Activated naive CD8-positive, alpha-beta T cell treated with anti-CD3 and anti-CD28 coated beads, Interleukin-2, amount 10 ng/mL, durations not matched to agents 7 days and 5 days (primary cell): Measurements from ENCODE around the gene RAD52. TPM values are rescaled to one million over a fixed set of nuclear protein-coding genes. Genes with fewer than 3 reads are reported as not detected.

Experiments used
- ATAC-seq: fragments of 150-1000 bp; cut with Tn5 transposase; one replicate; pipeline ENCODE4 v1.10.0; 2021; ENCODE audit warnings: low read depth, moderate library complexity
- POLR2A ChIA-PET: fragments of 350-600 bp; sonication (Branson Sonifier 250); formaldehyde crosslinking; loops from one replicate; lab custom pipeline; 2021; ENCODE audit warnings: antibody characterized with exemption; lab: Charles Lee
- DNase-seq: peaks from one replicate; pipeline ENCODE4 v3.0.0; 2021
- H3K27ac Mint-ChIP-seq: one replicate; pipeline ENCODE4 v1.8.0; 2022; ENCODE audit warnings: mild to moderate bottlenecking, mixed read lengths
- H3K27me3 Mint-ChIP-seq: one replicate; pipeline ENCODE4 v1.8.0; 2022; ENCODE audit warnings: mild to moderate bottlenecking, moderate library complexity, mixed read lengths
- H3K36me3 Mint-ChIP-seq: one replicate; pipeline ENCODE4 v1.8.0; 2021; ENCODE audit warnings: mild to moderate bottlenecking, mixed read lengths
- H3K4me1 Mint-ChIP-seq: one replicate; pipeline ENCODE4 v1.8.0; 2021; ENCODE audit warnings: mixed read lengths
- H3K4me3 Mint-ChIP-seq: one replicate; pipeline ENCODE4 v1.8.0; 2022; ENCODE audit warnings: mild to moderate bottlenecking, moderate library complexity, mixed read lengths
- H3K9me3 Mint-ChIP-seq: one replicate; pipeline ENCODE4 v1.8.0; 2021; ENCODE audit warnings: mixed read lengths
- total RNA-seq, 2 experiments: library from RNA; stranded (reverse); gene quantifications; one replicate each; pipeline ENCODE4 v1.2.3, GENCODE V29; 2021

Gene RAD52
- total RNA-seq, 2 experiments from 2014 or later, result 15.9 to 17.9 TPM

DNA sequence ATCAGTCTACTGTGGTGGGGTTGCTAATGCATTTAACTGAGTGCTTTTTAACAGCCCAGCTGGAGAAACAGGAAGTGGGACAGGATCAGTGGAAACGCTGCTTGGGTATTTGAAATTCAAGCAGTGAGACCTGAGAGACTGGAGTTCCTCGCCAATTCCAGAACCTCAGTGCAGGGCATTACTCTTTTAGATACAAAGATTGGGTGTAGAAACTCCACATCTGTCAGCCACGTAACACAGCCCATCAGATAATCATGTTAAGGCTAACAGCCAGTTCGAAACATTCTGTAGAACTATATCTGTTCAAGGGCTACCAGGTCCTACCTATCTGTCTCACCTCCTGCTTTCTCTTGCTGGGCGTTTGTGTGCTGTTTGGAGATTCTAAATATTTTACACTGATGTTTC, 45.5 kb downstream of the RAD52 start:
- no peak for ATAC-seq
- Mint-ChIP-seq H3K4me3 (no peak overlapping the region), H3K4me1 (peaks cover 30% of the 10 kb centered on the region), H3K27ac (peak overlapping the region; percentile 40), H3K9me3 (no peaks in the 10 kb centered on the region), H3K36me3 (peaks cover 27% of the 10 kb centered on the region), H3K27me3 (no peaks in the 10 kb centered on the region)
- POLR2A ChIA-PET, result interaction anchor here (0.5 kb wide), 1 partner anchor 69 kb away, joined by 3 read pairs; no protein-coding TSS in a partner anchor
- DNase-seq, result no peak

DNA sequence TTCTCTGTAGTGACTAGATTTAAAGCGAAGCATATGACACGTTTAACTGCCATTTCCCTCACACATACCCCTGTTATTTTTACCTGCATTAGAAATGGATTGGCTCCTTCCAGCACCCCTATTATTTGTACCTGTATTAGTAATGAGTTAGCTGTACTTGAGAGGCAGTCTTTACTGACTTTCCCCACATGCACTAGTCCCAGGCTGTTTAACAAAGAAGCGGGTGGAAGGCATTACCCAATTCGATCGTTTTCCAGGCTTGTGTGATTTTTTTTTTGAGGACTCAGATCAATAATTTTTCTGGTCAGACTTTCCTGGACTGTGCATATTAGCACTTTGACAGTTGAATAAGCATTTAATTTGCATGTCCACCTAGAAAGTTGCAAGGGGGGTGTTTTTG, 46.4 kb downstream of the RAD52 start:
- Mint-ChIP-seq H3K4me1 (peaks cover 30% of the 10 kb centered on the region), H3K36me3 (peaks cover 26% of the 10 kb centered on the region), H3K4me3 (no peak overlapping the region), H3K27ac (peak overlapping the region; percentile 18), H3K9me3 (no peaks in the 10 kb centered on the region), H3K27me3 (no peaks in the 10 kb centered on the region)
- no peak for DNase-seq
- POLR2A ChIA-PET, result no interaction called here
- no peak for ATAC-seq

DNA sequence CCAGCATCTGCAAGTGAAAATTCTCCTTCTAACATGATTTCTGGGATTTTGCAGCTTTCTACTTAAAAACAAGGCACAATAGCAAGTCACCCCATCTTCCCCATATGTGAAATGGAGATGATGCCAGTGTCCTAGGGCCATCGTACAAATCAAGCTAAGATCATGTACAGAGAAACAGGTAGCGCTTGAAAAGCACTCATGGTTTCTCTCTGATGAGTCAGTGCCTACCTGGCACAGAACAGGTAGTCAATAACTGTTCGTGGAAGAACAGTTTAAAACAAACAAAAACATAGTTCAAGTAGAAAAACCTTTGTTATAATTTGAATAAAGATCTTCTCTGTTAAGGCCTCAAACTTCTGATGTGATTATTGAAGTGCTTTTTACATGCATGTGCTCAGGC, 46.9 kb downstream of the RAD52 start:
- no peak for DNase-seq
- Mint-ChIP-seq H3K36me3 (peaks cover 21% of the 10 kb centered on the region), H3K27me3 (no peaks in the 10 kb centered on the region), H3K27ac (peak overlapping the region; percentile 32), H3K9me3 (no peaks in the 10 kb centered on the region), H3K4me3 (no peak overlapping the region), H3K4me1 (peaks cover 30% of the 10 kb centered on the region)
- POLR2A ChIA-PET, result no interaction called here
- ATAC-seq, result no peak

DNA sequence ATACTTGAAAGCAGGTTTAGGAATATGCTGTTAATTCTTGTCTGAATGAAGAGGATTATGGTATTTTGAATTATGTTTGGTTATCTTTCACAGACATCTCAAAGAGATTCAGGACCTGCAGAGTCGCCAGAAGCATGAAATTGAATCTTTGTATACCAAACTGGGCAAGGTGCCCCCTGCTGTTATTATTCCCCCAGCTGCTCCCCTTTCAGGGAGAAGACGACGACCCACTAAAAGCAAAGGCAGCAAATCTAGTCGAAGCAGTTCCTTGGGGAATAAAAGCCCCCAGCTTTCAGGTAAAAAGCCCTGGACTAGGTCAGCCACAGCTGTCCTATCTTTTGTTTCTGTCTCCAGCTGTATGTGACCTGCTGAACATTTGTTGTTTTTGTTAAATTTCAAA, 52.1 kb downstream of the RAD52 start:
- Mint-ChIP-seq H3K4me3 (no peak overlapping the region), H3K27ac (no peak overlapping the region), H3K4me1 (no peaks in the 10 kb centered on the region), H3K36me3 (peaks cover 21% of the 10 kb centered on the region), H3K9me3 (no peaks in the 10 kb centered on the region), H3K27me3 (no peaks in the 10 kb centered on the region)
- ATAC-seq (no peak), DNase-seq (no peak)
- POLR2A ChIA-PET, result no interaction called here

DNA sequence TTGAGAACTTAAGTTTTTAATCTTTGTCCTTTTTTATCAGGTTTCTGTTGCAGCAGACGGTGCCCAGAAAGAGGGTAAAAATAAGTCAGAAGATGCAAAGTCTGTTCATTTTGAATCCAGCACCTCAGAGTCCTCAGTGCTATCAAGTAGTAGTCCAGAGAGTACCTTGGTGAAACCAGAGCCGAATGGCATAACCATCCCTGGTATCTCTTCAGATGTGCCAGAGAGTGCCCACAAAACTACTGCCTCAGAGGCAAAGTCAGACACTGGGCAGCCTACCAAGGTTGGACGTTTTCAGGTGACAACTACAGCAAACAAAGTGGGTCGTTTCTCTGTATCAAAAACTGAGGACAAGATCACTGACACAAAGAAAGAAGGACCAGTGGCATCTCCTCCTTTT, 53.5 kb downstream of the RAD52 start:
- DNase-seq (no peak), ATAC-seq (no peak)
- H3K27ac Mint-ChIP-seq, result no peak overlapping the region
- no peaks in the 10 kb centered on the region for H3K4me1 Mint-ChIP-seq
- POLR2A ChIA-PET, result no interaction called here
- H3K27me3 Mint-ChIP-seq, result no peaks in the 10 kb centered on the region
- no peaks in the 10 kb centered on the region for H3K9me3 Mint-ChIP-seq
- H3K36me3 Mint-ChIP-seq, result peaks cover 15% of the 10 kb centered on the region
- no peak overlapping the region for H3K4me3 Mint-ChIP-seq

DNA sequence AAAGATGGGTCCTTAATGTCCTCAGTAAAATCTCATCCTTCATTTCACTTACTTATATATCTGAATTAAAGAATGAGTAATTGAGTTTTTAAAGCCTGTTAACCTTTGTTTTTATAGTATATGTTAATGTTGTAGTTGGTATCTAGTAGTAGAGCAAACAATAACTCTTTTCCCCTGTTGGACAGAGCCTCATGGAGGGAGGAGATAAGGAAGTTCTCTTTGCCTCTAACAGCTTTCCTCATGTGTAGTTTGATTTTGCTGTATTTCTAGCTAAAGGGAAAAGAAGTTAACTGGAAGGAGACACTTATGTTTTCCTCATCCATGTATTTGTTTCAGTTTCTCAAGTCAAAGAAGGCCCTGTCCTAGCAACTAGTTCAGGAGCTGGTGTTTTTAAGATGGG, 55.3 kb downstream of the RAD52 start:
- no peak overlapping the region for H3K27ac Mint-ChIP-seq
- no peaks in the 10 kb centered on the region for H3K27me3 Mint-ChIP-seq
- ATAC-seq, result no peak
- no peak overlapping the region for H3K4me3 Mint-ChIP-seq
- POLR2A ChIA-PET, result no interaction called here
- DNase-seq, result no peak
- peaks cover 14% of the 10 kb centered on the region for H3K36me3 Mint-ChIP-seq
- H3K4me1 Mint-ChIP-seq, result no peaks in the 10 kb centered on the region
- no peaks in the 10 kb centered on the region for H3K9me3 Mint-ChIP-seq

DNA sequence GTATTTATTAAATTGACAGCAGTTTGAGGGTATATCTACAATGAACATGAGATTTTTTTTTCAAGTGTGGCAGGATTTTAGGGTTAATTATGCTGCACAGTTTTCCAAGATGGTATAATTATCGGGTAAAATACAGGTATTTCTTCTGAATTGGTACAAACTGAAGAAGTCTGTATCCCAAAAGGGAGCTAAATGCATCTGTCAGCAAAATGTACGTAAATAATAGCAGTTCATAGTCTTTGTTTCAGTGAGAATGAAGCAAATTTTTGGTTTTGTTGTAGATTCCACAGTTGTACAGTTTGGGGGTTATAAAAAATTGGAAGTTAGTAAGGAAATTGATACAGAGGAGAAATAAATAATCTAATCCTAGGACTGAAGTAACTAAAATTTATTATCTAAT, 63.3 kb downstream of the RAD52 start:
- Mint-ChIP-seq H3K27me3 (no peaks in the 10 kb centered on the region), H3K4me3 (no peak overlapping the region), H3K4me1 (peaks cover 2% of the 10 kb centered on the region), H3K9me3 (no peaks in the 10 kb centered on the region), H3K27ac (no peak overlapping the region), H3K36me3 (peaks cover 29% of the 10 kb centered on the region)
- POLR2A ChIA-PET, result no interaction called here
- DNase-seq, result no peak
- no peak for ATAC-seq

DNA sequence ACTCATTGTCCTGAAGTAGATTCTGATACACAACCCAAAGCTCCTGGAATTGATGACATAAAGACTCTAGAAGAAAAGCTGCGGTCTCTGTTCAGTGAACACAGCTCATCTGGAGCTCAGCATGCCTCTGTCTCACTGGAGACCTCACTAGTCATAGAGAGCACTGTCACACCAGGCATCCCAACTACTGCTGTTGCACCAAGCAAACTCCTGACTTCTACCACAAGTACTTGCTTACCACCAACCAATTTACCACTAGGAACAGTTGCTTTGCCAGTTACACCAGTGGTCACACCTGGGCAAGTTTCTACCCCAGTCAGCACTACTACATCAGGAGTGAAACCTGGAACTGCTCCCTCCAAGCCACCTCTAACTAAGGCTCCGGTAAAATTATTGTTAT, 63.8 kb downstream of the RAD52 start:
- no peak for DNase-seq
- Mint-ChIP-seq H3K4me1 (peaks cover 4% of the 10 kb centered on the region), H3K27me3 (no peaks in the 10 kb centered on the region), H3K36me3 (peaks cover 33% of the 10 kb centered on the region), H3K9me3 (no peaks in the 10 kb centered on the region), H3K27ac (no peak overlapping the region), H3K4me3 (no peak overlapping the region)
- POLR2A ChIA-PET, result no interaction called here
- no peak for ATAC-seq

DNA sequence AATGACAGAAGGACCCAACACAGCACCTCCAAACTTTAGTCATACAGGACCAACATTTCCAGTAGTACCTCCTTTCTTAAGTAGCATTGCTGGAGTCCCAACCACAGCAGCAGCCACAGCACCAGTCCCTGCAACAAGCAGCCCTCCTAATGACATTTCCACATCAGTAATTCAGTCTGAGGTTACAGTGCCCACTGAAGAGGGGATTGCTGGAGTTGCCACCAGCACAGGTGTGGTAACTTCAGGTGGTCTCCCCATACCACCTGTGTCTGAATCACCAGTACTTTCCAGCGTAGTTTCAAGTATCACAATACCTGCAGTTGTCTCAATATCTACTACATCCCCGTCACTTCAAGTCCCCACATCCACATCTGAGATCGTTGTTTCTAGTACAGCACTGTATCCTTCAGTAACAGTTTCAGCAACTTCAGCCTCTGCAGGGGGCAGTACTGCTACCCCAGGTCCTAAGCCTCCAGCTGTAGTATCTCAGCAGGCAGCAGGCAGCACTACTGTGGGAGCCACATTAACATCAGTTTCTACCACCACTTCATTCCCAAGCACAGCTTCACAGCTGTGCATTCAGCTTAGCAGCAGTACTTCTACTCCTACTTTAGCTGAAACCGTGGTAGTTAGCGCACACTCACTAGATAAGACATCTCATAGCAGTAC, 64.6 kb downstream of the RAD52 start:
- no peaks in the 10 kb centered on the region for H3K27me3 Mint-ChIP-seq
- no peak overlapping the region for H3K27ac Mint-ChIP-seq
- no peak for ATAC-seq
- POLR2A ChIA-PET, result no interaction called here
- no peak for DNase-seq
- H3K4me3 Mint-ChIP-seq, result no peak overlapping the region
- H3K4me1 Mint-ChIP-seq, result peaks cover 4% of the 10 kb centered on the region
- H3K9me3 Mint-ChIP-seq, result no peaks in the 10 kb centered on the region
- peaks cover 38% of the 10 kb centered on the region for H3K36me3 Mint-ChIP-seq

DNA sequence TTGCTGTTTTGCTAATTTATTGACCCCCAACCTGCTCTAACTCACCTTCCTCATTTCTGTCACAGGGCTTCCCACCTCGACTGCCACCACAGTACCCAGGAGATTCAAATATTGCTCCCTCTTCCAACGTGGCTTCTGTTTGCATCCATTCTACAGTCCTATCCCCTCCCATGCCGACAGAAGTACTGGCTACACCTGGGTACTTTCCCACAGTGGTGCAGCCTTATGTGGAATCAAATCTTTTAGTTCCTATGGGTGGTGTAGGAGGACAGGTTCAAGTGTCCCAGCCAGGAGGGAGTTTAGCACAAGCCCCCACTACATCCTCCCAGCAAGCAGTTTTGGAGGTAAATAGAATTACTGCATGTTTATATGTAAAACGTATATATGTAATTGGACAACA, 68.8 kb downstream of the RAD52 start:
- no peak for ATAC-seq
- Mint-ChIP-seq H3K36me3 (peaks cover 37% of the 10 kb centered on the region), H3K27ac (peak overlapping the region; percentile 31)

DNA sequence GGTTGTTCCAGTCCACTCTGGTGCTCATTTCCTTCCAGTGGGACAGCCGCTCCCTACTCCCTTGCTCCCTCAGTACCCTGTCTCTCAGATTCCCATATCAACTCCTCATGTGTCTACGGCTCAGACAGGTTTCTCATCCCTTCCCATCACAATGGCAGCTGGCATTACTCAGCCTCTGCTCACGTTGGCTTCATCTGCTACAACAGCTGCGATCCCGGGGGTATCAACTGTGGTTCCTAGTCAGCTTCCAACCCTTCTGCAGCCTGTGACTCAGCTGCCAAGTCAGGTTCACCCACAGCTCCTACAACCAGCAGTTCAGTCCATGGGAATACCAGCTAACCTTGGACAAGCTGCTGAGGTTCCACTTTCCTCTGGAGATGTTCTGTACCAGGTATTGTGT, 69.9 kb downstream of the RAD52 start:
- H3K4me1 Mint-ChIP-seq, result peaks cover 5% of the 10 kb centered on the region
- no peak overlapping the region for H3K4me3 Mint-ChIP-seq
- DNase-seq (no peak), ATAC-seq (no peak)
- H3K27ac Mint-ChIP-seq, result no peak overlapping the region
- no peaks in the 10 kb centered on the region for H3K9me3 Mint-ChIP-seq
- POLR2A ChIA-PET, result no interaction called here
- no peaks in the 10 kb centered on the region for H3K27me3 Mint-ChIP-seq
- H3K36me3 Mint-ChIP-seq, result peaks cover 29% of the 10 kb centered on the region

More for the DNA sequence above, 68.8 kb downstream of the RAD52 start:
- Mint-ChIP-seq H3K9me3 (no peaks in the 10 kb centered on the region), H3K4me1 (peaks cover 5% of the 10 kb centered on the region), H3K4me3 (no peak overlapping the region), H3K27me3 (no peaks in the 10 kb centered on the region)
- DNase-seq, result no peak
- POLR2A ChIA-PET, result no interaction called here

DNA sequence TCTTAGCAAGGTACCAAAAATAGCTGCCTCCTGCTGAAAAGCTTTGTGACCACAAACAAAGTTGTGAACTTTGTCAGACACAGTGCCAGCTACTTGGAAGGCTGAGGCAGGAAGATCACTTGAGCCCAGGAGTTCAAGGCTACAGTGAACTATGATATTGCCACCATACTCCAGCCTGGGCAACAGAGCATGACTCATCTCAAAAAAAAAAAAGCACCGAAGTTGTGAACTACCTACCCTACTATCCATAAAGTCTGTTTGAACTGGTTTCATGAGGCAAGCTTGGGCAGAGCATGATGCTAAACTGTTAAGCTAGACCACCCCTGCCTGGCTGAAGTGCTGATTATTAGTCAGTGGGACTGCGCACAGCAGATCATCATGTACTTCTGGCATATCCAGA, 75.5 kb downstream of the RAD52 start:
- peaks cover 11% of the 10 kb centered on the region for H3K36me3 Mint-ChIP-seq
- H3K27ac Mint-ChIP-seq, result no peak overlapping the region
- H3K27me3 Mint-ChIP-seq, result no peaks in the 10 kb centered on the region
- H3K4me1 Mint-ChIP-seq, result peaks cover 10% of the 10 kb centered on the region
- POLR2A ChIA-PET, result no interaction called here
- DNase-seq, result no peak
- no peak overlapping the region for H3K4me3 Mint-ChIP-seq
- no peak for ATAC-seq
- no peaks in the 10 kb centered on the region for H3K9me3 Mint-ChIP-seq

DNA sequence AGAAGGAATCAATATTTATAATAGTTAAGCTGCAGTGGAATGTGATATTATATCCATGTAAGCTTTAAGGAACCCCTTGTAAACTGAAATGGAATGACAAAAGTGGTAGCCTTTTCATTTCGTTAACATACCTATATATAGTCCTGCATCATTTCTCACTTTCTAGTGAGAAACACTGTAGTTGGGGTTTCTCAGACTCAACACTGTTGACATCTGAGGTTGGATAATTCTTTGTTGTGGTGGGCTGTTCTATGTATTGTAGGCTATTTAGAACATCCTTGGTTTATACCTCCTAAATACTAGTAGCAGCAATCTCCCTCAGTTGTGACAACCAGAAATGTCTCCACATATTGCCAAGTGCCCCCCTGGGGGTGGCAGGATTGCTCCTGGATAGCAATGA, 79.1 kb downstream of the RAD52 start:
- H3K27ac Mint-ChIP-seq, result no peak overlapping the region
- no peak overlapping the region for H3K4me3 Mint-ChIP-seq
- ATAC-seq, result peak; percentile 85
- DNase-seq, result no peak
- H3K9me3 Mint-ChIP-seq, result no peaks in the 10 kb centered on the region
- H3K36me3 Mint-ChIP-seq, result peaks cover 15% of the 10 kb centered on the region
- peaks cover 11% of the 10 kb centered on the region for H3K4me1 Mint-ChIP-seq
- H3K27me3 Mint-ChIP-seq, result no peaks in the 10 kb centered on the region
- POLR2A ChIA-PET, result interaction anchor here (0.8 kb wide), 1 partner anchor 79 kb away, joined by 4 read pairs; the partner anchor contains the start of gene RAD52

DNA sequence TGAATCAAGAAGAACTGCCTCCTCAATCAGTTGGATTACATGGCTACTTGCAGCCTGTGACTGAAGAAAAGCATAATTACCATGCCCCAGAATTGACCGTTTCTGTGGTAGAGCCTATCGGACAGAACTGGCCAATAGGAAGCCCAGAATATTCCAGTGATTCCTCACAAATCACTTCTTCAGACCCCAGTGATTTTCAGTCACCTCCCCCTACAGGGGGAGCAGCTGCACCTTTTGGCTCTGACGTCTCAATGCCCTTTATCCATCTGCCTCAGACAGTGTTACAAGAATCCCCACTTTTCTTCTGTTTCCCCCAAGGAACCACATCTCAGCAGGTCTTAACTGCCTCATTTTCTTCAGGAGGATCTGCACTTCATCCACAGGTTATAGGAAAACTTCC, 80.8 kb downstream of the RAD52 start:
- Mint-ChIP-seq H3K27ac (no peak overlapping the region), H3K27me3 (no peaks in the 10 kb centered on the region), H3K4me1 (peaks cover 11% of the 10 kb centered on the region), H3K4me3 (no peak overlapping the region), H3K36me3 (peaks cover 15% of the 10 kb centered on the region), H3K9me3 (no peaks in the 10 kb centered on the region)
- DNase-seq (no peak), ATAC-seq (no peak)
- POLR2A ChIA-PET, result no interaction called here
